Measurements from ENCODE around the gene PTPN3.

PTPN3 gene

DNA sequence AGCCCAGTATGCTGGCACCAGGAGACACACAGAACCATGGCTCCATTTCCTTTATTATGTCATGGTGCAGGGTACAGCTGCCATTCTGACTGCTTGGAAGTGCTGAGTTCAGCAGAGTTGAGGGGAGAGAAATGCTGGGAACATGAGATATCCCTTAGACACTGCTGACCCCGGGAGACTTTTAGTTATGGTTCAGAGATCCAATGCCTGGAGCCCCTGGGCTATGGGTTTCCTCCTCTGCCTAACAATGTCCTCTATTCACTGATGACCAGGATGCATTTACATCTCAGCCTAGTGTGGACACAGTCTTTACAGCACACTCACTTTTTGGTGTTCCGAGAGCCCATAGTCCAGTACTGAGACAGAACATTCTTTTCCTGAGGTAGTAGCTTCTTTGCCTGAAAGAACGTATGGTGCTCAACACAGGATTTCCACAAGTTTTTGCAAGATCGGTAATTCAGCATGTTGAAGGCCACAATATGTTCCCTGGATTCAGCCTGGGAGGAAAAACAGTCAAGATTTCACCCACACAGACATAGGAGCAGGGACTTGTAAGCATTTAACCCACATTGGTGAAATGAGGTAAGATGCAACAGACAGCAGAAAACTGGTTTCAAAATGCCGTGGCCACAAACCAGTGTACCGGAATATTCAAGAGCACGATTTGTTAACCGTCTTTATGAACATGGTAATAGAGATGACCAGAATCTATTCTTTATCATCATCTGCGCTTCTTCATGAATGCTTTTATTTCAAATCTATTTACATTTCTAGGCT lies 71.3 kb downstream of the PTPN3 start:
- DNase-seq (ENCODE audit: low read depth in 2 of 2): no peak

GRCh38 chr9:109424618-109425017 lies 73.5 kb downstream of the PTPN3 start:
- no peak for DNase-seq (ENCODE audit: low read depth in 2 of 2)

DNA sequence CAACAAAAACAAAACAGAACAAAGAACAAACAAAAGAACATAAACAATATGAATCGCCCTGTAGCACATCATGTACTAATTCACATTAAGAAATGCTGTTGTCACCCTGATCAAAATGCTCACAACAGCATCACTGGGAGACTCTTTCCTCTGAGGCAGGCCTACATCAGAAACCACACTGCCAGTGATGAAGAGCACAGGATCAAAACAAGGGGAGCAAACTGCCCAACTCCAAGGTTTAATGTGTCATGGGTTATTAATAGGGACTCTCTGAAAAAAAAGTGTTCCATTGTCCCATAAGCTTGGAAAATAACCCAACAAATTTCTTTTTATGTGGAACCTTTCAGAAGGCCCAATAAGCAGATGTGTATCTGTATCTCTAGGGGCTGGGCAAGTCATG lies 74.2 kb downstream of the PTPN3 start:
- no peak for DNase-seq (ENCODE audit: low read depth in 2 of 2)

DNA sequence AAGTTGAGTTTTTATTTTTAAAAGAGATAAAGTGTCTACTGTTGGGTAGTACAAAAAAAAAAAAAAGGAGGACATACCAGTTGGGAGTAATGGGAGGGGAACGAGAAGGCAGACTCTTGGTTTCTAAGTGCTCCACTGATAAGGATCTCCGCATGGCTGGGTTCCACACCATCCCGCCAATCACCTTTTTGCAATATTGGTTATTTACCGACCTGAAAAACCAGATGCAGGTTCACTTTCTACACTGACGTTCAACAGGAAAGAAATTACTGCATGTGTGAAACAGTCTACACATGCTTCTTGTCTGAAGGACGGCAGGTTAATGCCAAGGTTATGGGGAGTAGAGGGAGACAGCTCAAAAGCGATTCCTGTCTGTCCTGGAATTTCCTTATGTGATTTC lies 75.5 kb downstream of the PTPN3 start:
- DNase-seq (ENCODE audit: low read depth in 2 of 2): no peak

GRCh38 chr9:109421026-109421970 lies 76.8 kb downstream of the PTPN3 start:
- DNase-seq (ENCODE audit: low read depth in 2 of 2): no peak

- DNase-seq (ENCODE audit: low read depth in 2 of 2): no peak
These were observed 78.6 kb downstream of the PTPN3 start for GRCh38 chr9:109419531-109419930.

DNA sequence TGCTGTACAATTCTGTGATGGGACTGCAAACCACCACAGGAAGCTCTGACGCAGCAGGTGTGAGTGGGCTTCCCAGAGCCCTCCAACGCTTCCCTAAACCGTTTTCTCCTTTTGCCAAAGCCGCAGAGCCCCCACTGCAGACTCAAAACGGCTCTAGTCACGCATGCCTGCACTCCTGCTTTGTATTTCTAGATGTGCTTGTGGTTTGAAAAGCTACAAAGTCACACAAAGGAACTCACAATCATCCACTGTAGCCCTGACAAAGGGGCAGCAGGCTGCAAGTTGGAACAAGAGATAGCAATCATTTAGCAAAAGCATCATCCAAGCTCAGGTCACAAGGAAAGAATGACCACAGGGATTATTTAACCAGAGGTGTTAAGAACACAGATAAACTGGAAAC lies 79.3 kb downstream of the PTPN3 start:
- no peak for DNase-seq (ENCODE audit: low read depth in 2 of 2)

DNA sequence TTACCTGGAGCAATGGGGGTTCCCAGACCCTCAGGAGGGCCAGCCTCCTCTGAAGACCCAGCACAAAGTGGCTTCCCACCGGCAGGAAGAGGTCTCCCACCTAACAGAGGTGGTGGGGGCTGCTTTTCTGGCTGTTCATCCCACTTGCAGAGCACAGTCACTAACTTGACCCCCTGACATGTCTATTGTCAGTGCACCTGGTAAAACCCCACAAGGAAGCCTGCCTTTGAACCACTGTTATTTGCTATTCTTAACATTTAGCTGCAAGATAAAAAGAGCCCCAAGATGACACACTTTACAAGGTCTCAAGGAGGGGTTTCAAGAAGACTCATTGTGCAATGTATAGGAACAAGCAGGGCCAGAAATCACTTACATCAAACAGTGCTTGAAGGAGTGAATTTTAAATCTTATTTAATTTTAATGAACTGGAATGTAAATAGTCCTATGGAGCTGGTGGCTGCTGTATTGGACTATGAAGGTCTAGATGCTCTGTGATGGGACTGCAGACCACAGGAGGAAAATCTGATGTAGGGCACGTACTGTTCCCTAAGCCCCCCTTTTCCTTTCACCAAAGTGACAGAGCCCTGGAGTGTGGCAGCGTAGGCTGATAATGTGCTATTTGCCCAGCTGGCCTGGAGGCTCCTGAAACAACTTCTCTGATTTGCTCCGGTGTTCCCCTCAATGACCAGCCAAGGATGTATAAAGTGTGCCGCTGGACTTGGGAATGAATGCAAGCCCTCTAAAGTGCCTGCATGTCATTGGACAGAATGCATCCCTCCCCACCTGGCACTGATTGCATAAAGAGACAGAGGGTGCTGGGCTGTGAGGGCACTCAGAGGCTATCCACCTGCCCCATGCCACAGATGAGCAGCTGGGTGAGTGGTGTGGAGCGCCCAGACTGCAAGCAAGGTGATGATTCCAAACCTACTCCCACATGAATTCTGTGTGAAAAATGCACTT lies 80.2 kb downstream of the PTPN3 start:
- DNase-seq (ENCODE audit: low read depth in 2 of 2): no peak

- DNase-seq (ENCODE audit: low read depth in 2 of 2): no peak
These were observed 81.1 kb downstream of the PTPN3 start for GRCh38 chr9:109417054-109417453.

GRCh38 chr9:109416135-109416706 lies 81.9 kb downstream of the PTPN3 start:
- no peak for DNase-seq (ENCODE audit: low read depth in 2 of 2)

DNA sequence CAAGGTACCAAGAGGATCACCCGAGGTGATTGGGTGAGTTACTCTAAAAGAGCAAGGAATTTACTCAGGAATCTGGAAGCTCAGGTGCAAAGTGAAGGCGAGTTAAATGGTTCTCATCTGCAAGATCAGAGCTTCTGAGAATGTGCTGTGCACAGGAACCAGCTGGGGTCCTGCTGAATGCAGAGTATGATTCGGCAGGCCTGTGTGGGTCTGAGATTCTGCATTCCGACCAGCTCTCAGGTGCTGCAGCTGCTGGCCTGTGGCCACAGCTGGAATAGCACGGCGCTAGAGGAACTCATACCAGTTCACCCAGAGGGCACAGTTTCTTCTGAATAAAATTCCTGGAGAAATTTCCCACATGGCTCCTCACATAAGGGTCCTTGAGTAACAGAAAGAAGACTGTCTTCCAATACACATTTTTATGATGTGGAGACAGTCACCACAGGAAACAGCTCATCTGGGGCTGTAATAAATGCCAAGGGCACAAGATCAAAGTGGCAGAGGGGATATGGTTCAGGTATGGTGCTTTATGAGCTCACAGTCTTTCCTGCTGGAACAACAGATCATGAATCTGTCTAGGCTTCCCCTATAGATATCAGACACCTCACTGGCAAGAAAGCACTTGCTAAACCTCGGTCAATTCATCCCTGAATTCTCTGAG lies 83.9 kb downstream of the PTPN3 start:
- no peak for DNase-seq (ENCODE audit: low read depth in 2 of 2)

GRCh38 chr9:109411798-109412352 lies 86.2 kb downstream of the PTPN3 start:
- DNase-seq (ENCODE audit: low read depth in 2 of 2): no peak

DNA sequence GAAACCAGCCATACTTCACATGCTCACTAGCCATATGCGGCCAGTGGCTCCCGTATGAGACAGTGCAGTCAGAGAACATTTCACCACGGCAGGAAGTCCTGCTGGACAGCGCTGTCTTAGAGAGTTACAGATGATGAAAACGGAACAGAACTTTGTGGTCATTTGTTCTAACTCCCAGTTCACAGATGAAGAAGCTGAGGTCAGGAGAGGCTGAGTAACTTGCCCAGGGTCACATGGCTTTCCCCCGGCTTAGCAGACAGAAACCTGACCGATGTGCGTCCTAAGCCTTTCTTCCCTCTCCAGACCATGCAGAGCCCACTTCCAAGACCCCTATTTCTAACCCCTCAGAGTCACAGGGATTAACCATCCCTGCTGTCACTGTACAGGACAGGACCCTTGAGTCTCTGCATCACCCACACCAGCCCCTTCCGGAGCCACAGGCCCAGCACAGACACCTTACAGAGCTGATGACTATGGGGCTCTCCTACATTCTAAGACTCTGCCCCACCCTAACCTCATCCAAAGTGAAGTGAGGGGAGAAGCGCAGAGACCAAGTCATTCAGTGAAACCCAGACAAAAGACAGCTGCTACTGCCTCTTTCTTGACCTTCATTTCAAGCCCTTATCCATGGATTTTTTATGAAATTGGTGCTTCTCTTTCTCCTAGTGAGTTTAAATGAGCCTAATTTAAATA lies 86.9 kb downstream of the PTPN3 start:
- no peak for DNase-seq (ENCODE audit: low read depth in 2 of 2)

DNA sequence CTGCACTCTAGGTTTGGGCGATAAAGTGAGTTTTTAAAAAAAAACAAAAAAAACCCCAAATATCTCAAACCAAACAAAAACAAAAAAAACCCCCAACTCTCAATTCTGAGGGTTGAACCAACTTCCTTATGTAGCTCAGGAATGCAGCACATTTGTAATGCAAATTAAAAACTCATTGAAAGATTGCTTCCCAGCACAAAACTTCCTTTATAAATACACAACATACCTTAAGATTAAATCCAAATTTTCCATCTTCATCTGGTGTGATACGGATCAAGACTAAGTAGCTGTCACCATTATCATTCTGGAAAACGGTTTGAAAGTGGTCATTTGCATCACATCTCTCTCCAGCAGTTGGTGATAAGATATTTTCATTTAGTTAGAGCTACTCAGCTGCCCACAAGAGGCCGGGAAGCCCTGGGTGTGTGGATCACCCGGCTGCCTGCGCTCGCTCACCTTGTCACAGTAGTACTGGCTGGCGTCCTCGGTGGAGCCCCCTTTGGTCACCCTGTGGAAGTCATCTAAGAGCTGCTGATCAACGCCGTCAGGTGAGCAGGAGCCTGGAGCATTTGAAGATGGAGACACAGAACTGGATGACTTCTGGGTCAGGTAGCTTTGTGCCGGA lies 88.2 kb downstream of the PTPN3 start:
- DNase-seq (ENCODE audit: low read depth in 2 of 2): no peak

GRCh38 chr9:109408759-109409462 lies 89.2 kb downstream of the PTPN3 start:
- DNase-seq (ENCODE audit: low read depth in 2 of 2): no peak

DNA sequence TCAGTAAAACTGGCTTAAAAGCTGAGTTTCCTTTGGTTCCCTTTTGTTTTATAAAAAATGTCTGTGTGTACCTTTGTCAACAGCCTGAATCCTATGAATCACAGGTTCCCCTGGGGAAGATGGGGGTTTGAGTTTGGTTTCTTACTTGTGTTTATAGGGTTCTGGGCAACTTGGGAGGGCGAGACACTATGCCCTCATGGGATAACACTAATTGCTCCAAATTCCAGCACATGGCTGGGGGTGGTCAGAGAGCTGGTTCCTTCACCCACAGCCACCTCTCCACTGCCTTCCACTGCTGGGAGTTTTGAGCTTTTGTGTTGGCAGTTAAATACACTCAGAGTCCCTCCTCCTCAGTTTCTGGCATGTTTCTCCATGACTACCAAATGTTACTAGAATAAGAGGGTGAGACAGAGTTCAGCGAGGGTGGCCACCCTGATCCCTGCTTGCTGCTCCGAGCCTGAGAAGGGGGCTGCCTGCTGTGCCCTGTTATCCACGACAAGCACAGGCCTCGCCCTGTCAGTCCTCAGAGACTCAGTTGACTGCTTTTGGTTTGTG lies 94.3 kb downstream of the PTPN3 start:
- DNase-seq (ENCODE audit: low read depth in 2 of 2): no peak

DNA sequence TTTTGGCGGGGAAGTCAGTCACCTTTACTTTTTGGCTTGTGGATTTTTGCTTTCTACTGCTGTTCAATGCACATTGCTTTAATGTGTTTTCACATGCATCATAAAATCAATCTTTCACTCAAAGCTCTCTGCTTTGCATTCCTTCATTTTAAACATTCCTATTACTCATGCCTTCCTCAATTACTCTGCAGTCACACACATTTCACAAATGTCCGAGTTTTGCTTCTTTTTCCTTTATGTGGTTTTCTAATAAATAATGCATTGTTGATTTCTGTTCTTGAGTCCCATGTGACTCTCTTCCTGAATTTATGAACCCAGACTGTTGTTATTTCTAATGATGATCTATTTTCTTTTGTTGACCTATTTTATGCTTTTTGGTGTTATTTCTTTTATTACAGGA lies 95.0 kb downstream of the PTPN3 start:
- no peak for DNase-seq (ENCODE audit: low read depth in 2 of 2)

DNA sequence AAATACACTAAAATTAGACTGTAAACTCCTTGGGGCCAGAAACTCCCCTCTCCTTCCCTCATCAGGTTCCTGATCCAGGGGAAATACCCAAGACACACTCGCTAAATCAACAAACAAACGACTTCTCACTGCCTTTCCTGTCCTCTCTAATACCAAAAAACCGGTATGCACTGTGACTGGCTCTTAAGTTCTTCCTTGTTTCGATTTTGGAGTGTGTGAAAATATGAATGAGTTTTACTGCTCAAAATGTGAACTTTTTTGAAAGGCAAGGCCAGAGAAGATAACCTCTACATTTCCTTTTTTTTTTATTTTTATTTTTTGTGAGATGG lies 96.2 kb downstream of the PTPN3 start:
- no peak for DNase-seq (ENCODE audit: low read depth in 2 of 2)
